OCI-LY1 (cell line): ENCODE results near the gene INSM1.

Experiments used
- EZH2 ChIP-seq: fragments of 200-600 bp; sonication (generic), shearing (Covaris generic); IDR thresholded peaks from 2 replicates; pipeline ENCODE4 v1.8.0; 2017; ENCODE audit warnings: borderline replicate concordance, mixed run types, mild to moderate bottlenecking, antibody characterized with exemption, low read length, moderate library complexity, mixed read lengths
- TF ChIP-seq, protein P1 (sequence below): fragments of 200-600 bp; sonication (generic), shearing (Covaris generic); IDR thresholded peaks from 2 replicates; pipeline ENCODE4 v1.5.1; 2017; ENCODE audit warnings: mild to moderate bottlenecking, antibody characterized with exemption, low read length, moderate library complexity, mixed read lengths

- TF ChIP-seq EZH2: no peak
- TF ChIP-seq, protein P1, sequence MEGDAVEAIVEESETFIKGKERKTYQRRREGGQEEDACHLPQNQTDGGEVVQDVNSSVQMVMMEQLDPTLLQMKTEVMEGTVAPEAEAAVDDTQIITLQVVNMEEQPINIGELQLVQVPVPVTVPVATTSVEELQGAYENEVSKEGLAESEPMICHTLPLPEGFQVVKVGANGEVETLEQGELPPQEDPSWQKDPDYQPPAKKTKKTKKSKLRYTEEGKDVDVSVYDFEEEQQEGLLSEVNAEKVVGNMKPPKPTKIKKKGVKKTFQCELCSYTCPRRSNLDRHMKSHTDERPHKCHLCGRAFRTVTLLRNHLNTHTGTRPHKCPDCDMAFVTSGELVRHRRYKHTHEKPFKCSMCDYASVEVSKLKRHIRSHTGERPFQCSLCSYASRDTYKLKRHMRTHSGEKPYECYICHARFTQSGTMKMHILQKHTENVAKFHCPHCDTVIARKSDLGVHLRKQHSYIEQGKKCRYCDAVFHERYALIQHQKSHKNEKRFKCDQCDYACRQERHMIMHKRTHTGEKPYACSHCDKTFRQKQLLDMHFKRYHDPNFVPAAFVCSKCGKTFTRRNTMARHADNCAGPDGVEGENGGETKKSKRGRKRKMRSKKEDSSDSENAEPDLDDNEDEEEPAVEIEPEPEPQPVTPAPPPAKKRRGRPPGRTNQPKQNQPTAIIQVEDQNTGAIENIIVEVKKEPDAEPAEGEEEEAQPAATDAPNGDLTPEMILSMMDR: no peak
These were observed 27.5 kb upstream of the INSM1 start for GRCh38 chr20:20340443-20340842.
